SK-N-MC (cell line): ENCODE data around the gene ENG.

Source experiments
- DNase-seq: peaks from one replicate; pipeline ENCODE4 v3.0.0-alpha.2; 2011; ENCODE audit warnings: low read depth, low spot score
- H3K27ac ChIP-seq: fragments of 200-600 bp; sonication (generic); 2 replicates; pipeline ENCODE4 v1.5.1; 2016; ENCODE audit warnings: mixed run types
- H3K36me3 ChIP-seq: fragments of 200-600 bp; sonication (generic); 2 replicates; pipeline ENCODE4 v1.6.1; 2017; ENCODE audit warnings: antibody characterized with exemption, low read length, mixed read lengths; ENCODE audit not compliant: insufficient read depth
- H3K4me3 ChIP-seq: fragments of 200-600 bp; sonication (generic); 2 replicates; pipeline ENCODE4 v1.5.1; 2016
- H3K9ac ChIP-seq: fragments of 200-600 bp; sonication (generic); 2 replicates; pipeline ENCODE4 v1.8.0; 2017; ENCODE audit warnings: mixed run types, mixed read lengths; ENCODE audit not compliant: insufficient read length
- H3K9me3 ChIP-seq: fragments of 200-600 bp; sonication (generic); 2 replicates; pipeline ENCODE4 v1.6.1; 2017; ENCODE audit warnings: low read depth, mild to moderate bottlenecking, antibody characterized with exemption, low read length, moderate library complexity, mixed read lengths
- EZH2 ChIP-seq: fragments of 200-600 bp; sonication (generic); IDR thresholded peaks from one replicate; pipeline ENCODE4 v1.6.1; 2017; ENCODE audit warnings: antibody characterized with exemption
- FOXP2 ChIP-seq: optimal IDR thresholded peaks from 2 replicates; pipeline ENCODE3; 2011; ENCODE audit warnings: mild to moderate bottlenecking, moderate library complexity; ENCODE audit not compliant: insufficient read depth; ENCODE audit errors: extremely low read length, control extremely low read depth
- POLR2AphosphoS5 ChIP-seq: IDR thresholded peaks from 2 replicates; pipeline ENCODE4 v1.6.1; 2012; ENCODE audit warnings: mild to moderate bottlenecking, low read depth, low read length, borderline replicate concordance

Gene ENG

DNA sequence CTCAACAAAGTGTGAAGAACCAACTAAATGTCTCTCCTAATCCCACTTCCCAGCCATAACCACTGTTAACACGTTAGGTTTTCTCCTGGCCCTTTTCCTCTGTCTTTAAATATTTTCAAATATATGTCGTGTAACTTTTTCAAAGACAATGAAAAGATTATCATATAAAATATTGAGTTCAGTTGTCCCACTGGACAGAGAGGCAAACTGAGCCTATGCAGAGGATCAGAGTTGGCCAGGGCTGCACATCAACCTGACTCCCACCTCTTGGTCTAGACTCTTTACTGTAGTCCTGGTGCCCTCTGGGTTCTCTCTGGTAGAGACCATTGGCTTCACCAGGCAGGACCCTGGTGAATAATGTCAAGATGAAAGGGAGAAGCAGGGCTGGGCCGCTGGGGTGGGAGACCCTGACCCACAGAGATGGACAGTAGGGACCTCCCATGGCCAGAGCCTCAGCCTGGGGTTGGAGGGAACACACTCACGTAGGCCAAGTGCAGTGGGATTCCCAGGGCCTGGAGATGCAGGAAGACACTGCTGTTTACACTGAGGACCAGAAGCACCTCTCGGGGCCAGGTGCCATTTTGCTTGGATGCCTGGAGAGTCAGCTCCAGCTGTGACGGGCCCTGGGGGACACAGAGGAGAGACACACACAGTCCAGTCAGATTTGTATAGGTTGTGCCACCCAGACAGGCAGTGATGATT, 25.1 kb downstream of the ENG start:
- no peak for DNase-seq
- no peak overlapping the region for H3K9ac ChIP-seq
- no peaks in the 10 kb centered on the region for H3K9me3 ChIP-seq
- no peak for TF ChIP-seq EZH2
- H3K27ac ChIP-seq, result no peak overlapping the region
- H3K4me3 ChIP-seq, result no peak overlapping the region
- H3K36me3 ChIP-seq, result no peaks in the 10 kb centered on the region; the same call in 1 of the 2 replicates

- TF ChIP-seq POLR2AphosphoS5 (no peak), EZH2 (no peak), FOXP2 (no peak)
- Histone ChIP-seq H3K9me3 (no peaks in the 10 kb centered on the region), H3K9ac (no peak overlapping the region), H3K4me3 (no peak overlapping the region), H3K27ac (no peak overlapping the region), H3K36me3 (peaks cover 6% of the 10 kb centered on the region; the same call in 1 of the 2 replicates)
- no peak for DNase-seq
These were observed 26.0 kb downstream of the ENG start for GRCh38 chr9:127828262-127829031.

- DNase-seq, result no peak
- H3K9me3 ChIP-seq, result no peaks in the 10 kb centered on the region
These were observed 28.1 kb downstream of the ENG start for GRCh38 chr9:127826253-127826913.

GRCh38 chr9:127825319-127826051, 29.0 kb downstream of the ENG start:
- DNase-seq, result no peak
- H3K27ac ChIP-seq, result no peak overlapping the region
- H3K9me3 ChIP-seq, result no peaks in the 10 kb centered on the region
- TF ChIP-seq POLR2AphosphoS5 (no peak), EZH2 (no peak), FOXP2 (no peak)
- no peak overlapping the region for H3K4me3 ChIP-seq
- H3K9ac ChIP-seq, result no peak overlapping the region
- peaks cover 6% of the 10 kb centered on the region; the same call in 1 of the 2 replicates for H3K36me3 ChIP-seq

More at GRCh38 chr9:127826253-127826913, 28.1 kb downstream of the ENG start:
- Histone ChIP-seq H3K9ac (no peak overlapping the region), H3K4me3 (no peak overlapping the region), H3K36me3 (peaks cover 6% of the 10 kb centered on the region; the same call in 1 of the 2 replicates), H3K27ac (no peak overlapping the region)
- TF ChIP-seq POLR2AphosphoS5 (no peak), EZH2 (no peak), FOXP2 (no peak)

GRCh38 chr9:127822108-127822507, 32.4 kb downstream of the ENG start:
- peak overlapping the region; percentile 68 for H3K27ac ChIP-seq
- TF ChIP-seq POLR2AphosphoS5 (no peak), EZH2 (no peak), FOXP2 (no peak)
- H3K4me3 ChIP-seq, result no peak overlapping the region
- no peak overlapping the region for H3K9ac ChIP-seq
- no peaks in the 10 kb centered on the region for H3K9me3 ChIP-seq
- peaks cover 11% of the 10 kb centered on the region; the same call in 1 of the 2 replicates for H3K36me3 ChIP-seq
- no peak for DNase-seq

GRCh38 chr9:127818574-127818973, 35.9 kb downstream of the ENG start:
- H3K36me3 ChIP-seq, result peaks cover 11% of the 10 kb centered on the region; the same call in 1 of the 2 replicates

DNA sequence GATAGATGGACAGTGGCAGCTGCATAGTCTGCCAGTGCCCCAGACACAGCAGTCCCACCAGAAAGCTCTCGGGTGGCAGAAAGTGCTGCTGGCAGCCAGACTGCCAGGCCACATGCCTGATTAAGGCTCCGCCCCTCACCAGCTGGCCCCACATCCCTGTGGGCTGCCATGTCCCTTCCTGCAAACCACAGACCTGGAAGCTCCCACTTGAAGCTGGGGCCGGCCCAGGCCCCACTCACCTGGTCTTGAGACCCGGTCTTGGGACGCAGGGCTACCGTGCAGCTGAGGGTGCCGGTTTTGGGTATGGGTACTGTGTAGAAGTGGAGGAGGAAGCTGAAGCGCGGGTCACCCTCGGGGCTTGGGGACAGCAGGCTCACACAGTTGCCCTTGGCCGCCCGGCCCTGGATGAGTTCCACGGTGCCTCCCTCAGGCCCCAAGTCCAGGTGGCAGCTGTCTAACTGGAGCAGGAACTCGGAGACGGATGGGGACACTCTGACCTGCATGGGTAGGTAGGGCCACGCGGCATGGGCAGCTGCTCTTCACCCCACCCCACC, 36.5 kb downstream of the ENG start:
- no peak overlapping the region for H3K27ac ChIP-seq
- H3K36me3 ChIP-seq, result peaks cover 17% of the 10 kb centered on the region; the same call in 1 of the 2 replicates
- no peak overlapping the region for H3K4me3 ChIP-seq
- H3K9me3 ChIP-seq, result no peaks in the 10 kb centered on the region
- no peak overlapping the region for H3K9ac ChIP-seq
- TF ChIP-seq EZH2 (no peak), FOXP2 (no peak), POLR2AphosphoS5 (no peak)
- DNase-seq, result no peak

More at GRCh38 chr9:127818574-127818973, 35.9 kb downstream of the ENG start:
- Histone ChIP-seq H3K27ac (no peak overlapping the region), H3K4me3 (no peak overlapping the region), H3K9ac (no peak overlapping the region), H3K9me3 (no peaks in the 10 kb centered on the region)
- DNase-seq, result no peak
- no peak for TF ChIP-seq EZH2
- no peak for TF ChIP-seq FOXP2
- no peak for TF ChIP-seq POLR2AphosphoS5

DNA sequence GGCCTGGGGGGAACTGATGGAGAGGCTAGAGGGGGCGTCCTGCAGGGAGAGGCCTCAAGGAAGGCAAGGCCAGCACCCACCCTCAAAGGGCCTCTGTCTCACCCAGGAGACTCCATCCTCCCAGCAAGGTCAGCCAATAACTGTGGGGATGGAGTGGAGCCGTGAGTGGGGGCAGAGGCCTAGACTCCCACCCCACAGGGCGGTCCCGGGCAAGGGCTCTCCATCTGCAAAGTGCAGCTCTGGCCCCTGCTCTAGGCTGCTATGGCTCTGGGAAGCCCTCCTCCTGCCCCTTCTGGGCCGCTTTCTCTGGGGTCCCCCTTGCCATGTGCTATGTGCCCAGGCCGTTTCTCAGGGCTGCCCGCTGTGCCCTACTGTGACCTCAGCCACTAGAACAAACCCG, 37.7 kb downstream of the ENG start:
- Histone ChIP-seq H3K27ac (no peak overlapping the region), H3K9me3 (no peaks in the 10 kb centered on the region), H3K9ac (no peak overlapping the region), H3K4me3 (no peak overlapping the region), H3K36me3 (peaks cover 20% of the 10 kb centered on the region; the same call in 1 of the 2 replicates)
- DNase-seq, result no peak
- TF ChIP-seq POLR2AphosphoS5 (no peak), FOXP2 (no peak), EZH2 (no peak)
